GM12878 (cell line): ENCODE data around the gene PRKG1. TPM values are rescaled to one million over a fixed set of nuclear protein-coding genes. Genes with fewer than 3 reads are reported as not detected.

Experiments
- ATAC-seq: fragments of 200-7000 bp; cut with Tn5 transposase; 3 replicates; pipeline ENCODE4 v1.9.1; 2020; ENCODE audit warnings: mild to moderate bottlenecking, moderate library complexity
- BruUV-seq: library from RNA; stranded (reverse); fragments of 400-500 nt; replicated peaks from 2 replicates; lab custom pipeline; 2021; lab: Mats Ljungman, UMichigan
- CTCF ChIA-PET: fragments of 300-600 bp; sonication (Branson Sonifier 250); formaldehyde crosslinking; extraction: SDS; loops from one replicate; lab custom pipeline; 2021; ENCODE audit warnings: inconsistent platforms; lab: Yijun Ruan, JAX
- POLR2A ChIA-PET: fragments of 350-600 bp; formaldehyde crosslinking; extraction: SDS; loops from one replicate; lab custom pipeline; 2021; ENCODE audit warnings: inconsistent platforms; lab: Charles Lee
- RAD21 ChIA-PET: fragments of 300-600 bp; sonication (Branson Sonifier 250); formaldehyde crosslinking; loops from one replicate; lab custom pipeline; 2023; ENCODE audit warnings: antibody characterized with exemption; ENCODE audit not compliant: unreplicated experiment; lab: Charles Lee
- SMC1A ChIA-PET: fragments of 300-600 bp; sonication (Branson Sonifier 250); formaldehyde crosslinking; loops from one replicate; lab custom pipeline; 2023; ENCODE audit not compliant: unreplicated experiment, uncharacterized antibody; lab: Charles Lee
- DNase-seq: peaks from one replicate; pipeline ENCODE4 v3.0.0-alpha.2; 2011; ENCODE audit warnings: low read depth, low spot score
- FAIRE-seq: peaks from 3 replicates; lab custom pipeline; 2011; peaks lifted over from hg19 to GRCh38; lab: Jason Lieb, UNC
- H2AFZ ChIP-seq: 2 replicates; pipeline ENCODE4 v1.6.0; 2011; ENCODE audit warnings: low read depth, low read length, control low read depth; ENCODE audit not compliant: control insufficient read depth
- H3K27ac ChIP-seq: 2 replicates; pipeline ENCODE4 v1.5.1; 2011; ENCODE audit warnings: control low read depth; ENCODE audit not compliant: control insufficient read depth, insufficient read depth
- H3K27me3 ChIP-seq, 2 experiments: replicated peaks in 1 of 2; 2 replicates each; pipeline versions ENCODE4 v1.6.0 to v1.6.1; 2011; ENCODE audit warnings: low read length in 1 of 2; ENCODE audit not compliant: control insufficient read depth in 2 of 2, insufficient read depth in 2 of 2
- H3K36me3 ChIP-seq, 2 experiments: 2 replicates each; pipeline ENCODE4 v1.5.1; 2011; ENCODE audit warnings: low read length in 1 of 2; ENCODE audit not compliant: control insufficient read depth in 2 of 2, insufficient read depth in 2 of 2
- H3K4me1 ChIP-seq: 2 replicates; pipeline ENCODE4 v1.6.1; 2011; ENCODE audit warnings: mild to moderate bottlenecking, low read length, moderate library complexity, mixed read lengths; ENCODE audit not compliant: control insufficient read depth, insufficient read depth
- H3K4me2 ChIP-seq: 2 replicates; pipeline ENCODE4 v1.6.0; 2011; ENCODE audit warnings: control low read depth; ENCODE audit not compliant: control insufficient read depth, insufficient read depth
- H3K4me3 ChIP-seq: fragments of 200-600 bp; sonication (generic); 2 replicates; pipeline ENCODE4 v1.5.1; 2016
- H3K79me2 ChIP-seq: 2 replicates; pipeline ENCODE4 v1.6.0; 2011; ENCODE audit warnings: low read length; ENCODE audit not compliant: control insufficient read depth, insufficient read depth
- H3K9ac ChIP-seq: 2 replicates; pipeline ENCODE4 v1.8.0; 2011; ENCODE audit warnings: low read length, control low read depth, mixed read lengths; ENCODE audit not compliant: control insufficient read depth, insufficient read depth
- H3K9me3 ChIP-seq: replicated peaks from 3 replicates; pipeline ENCODE4 v1.5.1; 2011; ENCODE audit warnings: mild to moderate bottlenecking, low read length; ENCODE audit not compliant: control insufficient read depth, insufficient read depth
- H4K20me1 ChIP-seq: 2 replicates; pipeline ENCODE4 v1.6.0; 2011; ENCODE audit not compliant: control insufficient read depth, insufficient read depth
- FOXK2 ChIP-seq: fragments of 450-650 bp; IDR thresholded peaks from 2 replicates; pipeline ENCODE4 v1.6.1; 2017; ENCODE audit warnings: mild to moderate bottlenecking, moderate library complexity
- HDAC2 ChIP-seq: fragments of 200-600 bp; sonication (generic); IDR thresholded peaks from 2 replicates; pipeline ENCODE4 v1.6.1; 2017
- NFXL1 ChIP-seq: fragments of 450-650 bp; IDR thresholded peaks from 2 replicates; pipeline ENCODE4 v1.6.1; 2017; ENCODE audit warnings: antibody characterized with exemption, mild to moderate bottlenecking, borderline replicate concordance
- PAX5 ChIP-seq: IDR thresholded peaks from 2 replicates; pipeline ENCODE4 v1.6.1; 2011; ENCODE audit warnings: low read depth, low read length, borderline replicate concordance
- RAD21 ChIP-seq: IDR thresholded peaks from 2 replicates; pipeline ENCODE4 v1.6.1; 2011; ENCODE audit warnings: mild to moderate bottlenecking, low read depth, low read length, moderate library complexity; ENCODE audit not compliant: insufficient read depth
- SIN3A ChIP-seq: IDR thresholded peaks from 2 replicates; pipeline ENCODE4 v1.6.1; 2012; ENCODE audit warnings: low read depth, low read length, improper control_type of control experiment
- SIX5 ChIP-seq: IDR thresholded peaks from 2 replicates; pipeline ENCODE4 v1.6.1; 2011; ENCODE audit warnings: mild to moderate bottlenecking, low read depth, low read length, moderate library complexity; ENCODE audit not compliant: severe bottlenecking
- WGBS: methylation state at CpG from one replicate; pipeline ENCODE4 v1.1.6; 2016; ENCODE audit warnings: low lambda C conversion rate; ENCODE audit not compliant: insufficient replicate concordance, insufficient coverage; ENCODE audit errors: missing lambda C conversion rate; 5-methylcytosine and 5-hydroxymethylcytosine counted together
- in situ Hi-C: fragments of 300-500 bp; cut with MboI; formaldehyde crosslinking; loops from 9 replicates; pipeline ENCODE4 v1.14.3; 2018; ENCODE audit warnings: mixed read lengths
- intact Hi-C: fragments of 100-400 bp; cut with micrococcal nuclease; formaldehyde crosslinking; loops from one replicate; pipeline ENCODE4 v1.14.2; 2022; ENCODE audit not compliant: unreplicated experiment
- polyA plus RNA-seq, 11 experiments: library from polyadenylated mRNA; depleted of rRNA in 4 of 11; unstranded in 6 of 11; stranded (reverse) in 5 of 11; fragments of >200 nt; fragmentation: Nextera tagmentation in 4 of 11; fragmentation: Illumina TruSeq in 1 of 11; extraction: Ambion mirVana in 4 of 11; extraction: Trizol in 1 of 11; gene quantifications; 1 replicate in 1 of 11; 2 replicates in 10 of 11; pipeline versions ENCODE4 v1.2.1 to v1.2.3, GENCODE V29; 2011 to 2016; ENCODE audit warnings: inconsistent platforms in 2 of 11, missing spikeins in 2 of 11, low read depth in 1 of 11
- total RNA-seq, 4 experiments: library from RNA; depleted of rRNA in 3 of 4; stranded (reverse); fragments of >200 nt in 3 of 4; fragmentation: Illumina TruSeq in 1 of 4; extraction: Trizol in 1 of 4; gene quantifications; 2 replicates each; pipeline versions ENCODE4 v1.2.1 to v1.2.3, GENCODE V29; 2013 to 2021
- TF ChIP-seq, protein P1 (sequence below): fragments of 450-650 bp; IDR thresholded peaks from 2 replicates; pipeline ENCODE4 v1.6.1; 2018; ENCODE audit warnings: mild to moderate bottlenecking, low read depth, moderate library complexity; ENCODE audit not compliant: partially characterized antibody

Gene PRKG1
- total and polyA plus RNA-seq, 10 of the 15 experiments (the other 5 are each of a cell fraction or from before 2014, with no cell fraction given), result 0.04 to 0.05 TPM; not detected in 8

DNA sequence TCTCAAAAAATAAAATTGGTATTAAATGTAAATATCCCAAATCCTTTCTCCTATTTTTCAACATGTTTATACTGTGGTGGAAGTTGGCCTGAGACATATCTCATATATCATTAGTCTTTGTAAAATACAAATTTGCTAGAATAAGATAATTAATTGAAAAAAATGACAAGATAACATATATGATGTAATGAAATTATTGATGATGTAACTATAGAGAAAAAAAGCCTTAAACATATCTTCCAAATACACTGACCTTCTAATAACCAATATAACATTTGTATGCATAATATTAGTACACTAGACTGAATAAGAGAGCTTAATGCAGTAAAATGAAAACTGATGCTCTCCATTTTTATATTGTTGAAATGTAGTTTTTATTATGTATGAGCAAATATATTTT is 104.3 kb downstream of the PRKG1 start:
- Histone ChIP-seq H2AFZ (no peak overlapping the region), H3K9ac (no peak overlapping the region), H3K27ac (no peak overlapping the region), H3K4me3 (no peak overlapping the region), H3K9me3 (no peaks in the 10 kb centered on the region), H3K79me2 (no peaks in the 10 kb centered on the region), H3K27me3 (no peaks in the 10 kb centered on the region), H3K4me1 (no peaks in the 10 kb centered on the region), H3K36me3 (no peaks in the 10 kb centered on the region), H3K4me2 (no peak overlapping the region), H4K20me1 (no peaks in the 10 kb centered on the region)
- POLR2A ChIA-PET, result no interaction called here
- no TSS peak for BruUV-seq
- intact Hi-C loops (no loop called here), in situ Hi-C loops (no loop called here)
- RAD21 ChIA-PET, result no interaction called here
- FAIRE-seq (no peak), ATAC-seq (no peak), DNase-seq (no peak)
- CTCF ChIA-PET, result interaction anchor here (0.6 kb wide), 1 partner anchor 17 kb away, joined by 3 read pairs; no protein-coding TSS in a partner anchor
- SMC1A ChIA-PET, result no interaction called here
- TF ChIP-seq FOXK2, result no peak
- TF ChIP-seq SIX5, result no peak
- TF ChIP-seq NFXL1, result no peak
- no peak for TF ChIP-seq SIN3A

DNA sequence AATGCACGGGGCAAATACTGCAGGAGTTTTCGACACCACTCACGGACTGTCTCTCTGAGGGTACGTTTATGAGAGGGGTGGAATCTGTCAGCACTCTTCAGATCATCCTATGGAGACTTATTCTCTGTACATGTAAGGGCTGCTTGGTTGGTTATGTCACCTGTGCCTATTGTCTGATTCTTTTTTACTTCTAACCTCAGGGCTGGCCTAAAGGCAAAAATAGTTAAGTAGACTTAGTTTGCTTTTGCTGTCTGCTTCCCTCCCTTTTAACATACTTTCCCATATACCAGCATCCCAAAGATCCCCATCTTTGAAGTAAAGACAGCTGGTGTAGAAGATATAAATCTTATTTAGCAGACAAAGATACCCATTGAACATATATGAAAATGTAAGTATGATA is 105.9 kb downstream of the PRKG1 start:
- SMC1A ChIA-PET, result no interaction called here
- RAD21 ChIA-PET, result interaction anchor here (0.6 kb wide), 1 partner anchor 209 kb away, joined by 3 read pairs; no protein-coding TSS in a partner anchor
- POLR2A ChIA-PET, result no interaction called here

More for the DNA sequence above, 105.9 kb downstream of the PRKG1 start:
- 7% methylated on average over 4 of the region's 4 CpGs for WGBS
- Histone ChIP-seq H3K27me3 (no peaks in the 10 kb centered on the region), H3K4me3 (no peak overlapping the region), H3K79me2 (no peaks in the 10 kb centered on the region), H2AFZ (no peak overlapping the region), H3K4me2 (no peak overlapping the region), H3K9me3 (no peaks in the 10 kb centered on the region), H3K9ac (no peak overlapping the region), H4K20me1 (no peaks in the 10 kb centered on the region), H3K27ac (no peak overlapping the region), H3K36me3 (no peaks in the 10 kb centered on the region), H3K4me1 (no peaks in the 10 kb centered on the region)
- ATAC-seq (no peak), FAIRE-seq (no peak), DNase-seq (no peak)
- intact Hi-C loops, result no loop called here
- BruUV-seq, result no TSS peak
- in situ Hi-C loops, result no loop called here
- CTCF ChIA-PET, result no interaction called here
- TF ChIP-seq RAD21 (no peak), NFXL1 (no peak), PAX5 (no peak), HDAC2 (no peak)
- TF ChIP-seq, protein P1, sequence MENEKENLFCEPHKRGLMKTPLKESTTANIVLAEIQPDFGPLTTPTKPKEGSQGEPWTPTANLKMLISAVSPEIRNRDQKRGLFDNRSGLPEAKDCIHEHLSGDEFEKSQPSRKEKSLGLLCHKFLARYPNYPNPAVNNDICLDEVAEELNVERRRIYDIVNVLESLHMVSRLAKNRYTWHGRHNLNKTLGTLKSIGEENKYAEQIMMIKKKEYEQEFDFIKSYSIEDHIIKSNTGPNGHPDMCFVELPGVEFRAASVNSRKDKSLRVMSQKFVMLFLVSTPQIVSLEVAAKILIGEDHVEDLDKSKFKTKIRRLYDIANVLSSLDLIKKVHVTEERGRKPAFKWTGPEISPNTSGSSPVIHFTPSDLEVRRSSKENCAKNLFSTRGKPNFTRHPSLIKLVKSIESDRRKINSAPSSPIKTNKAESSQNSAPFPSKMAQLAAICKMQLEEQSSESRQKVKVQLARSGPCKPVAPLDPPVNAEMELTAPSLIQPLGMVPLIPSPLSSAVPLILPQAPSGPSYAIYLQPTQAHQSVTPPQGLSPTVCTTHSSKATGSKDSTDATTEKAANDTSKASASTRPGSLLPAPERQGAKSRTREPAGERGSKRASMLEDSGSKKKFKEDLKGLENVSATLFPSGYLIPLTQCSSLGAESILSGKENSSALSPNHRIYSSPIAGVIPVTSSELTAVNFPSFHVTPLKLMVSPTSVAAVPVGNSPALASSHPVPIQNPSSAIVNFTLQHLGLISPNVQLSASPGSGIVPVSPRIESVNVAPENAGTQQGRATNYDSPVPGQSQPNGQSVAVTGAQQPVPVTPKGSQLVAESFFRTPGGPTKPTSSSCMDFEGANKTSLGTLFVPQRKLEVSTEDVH, result no peak
